H1 (cell line): Measurements from ENCODE around the gene ZNF407. TPM values are rescaled to one million over a fixed set of nuclear protein-coding genes. Genes with fewer than 3 reads are reported as not detected.

ENCODE experiments used
- CTCF ChIA-PET: fragments of 300-600 bp; sonication (Branson Sonifier 250); formaldehyde crosslinking; loops from one replicate; lab custom pipeline; 2021; ENCODE audit not compliant: partially characterized antibody; lab: Charles Lee
- POLR2A ChIA-PET: fragments of 300-600 bp; sonication (Branson Sonifier 250); formaldehyde crosslinking; loops from one replicate; lab custom pipeline; 2021; ENCODE audit warnings: inconsistent platforms; ENCODE audit not compliant: partially characterized antibody; lab: Charles Lee
- DNase-seq, 2 experiments: peaks; one replicate each; pipeline versions ENCODE4 v3.0.0 to v3.0.0-alpha.2; 2010 to 2022; ENCODE audit warnings: low spot score in 2 of 2, low read depth in 1 of 2, mixed read lengths in 1 of 2
- FAIRE-seq: peaks from 2 replicates; lab custom pipeline; 2011; peaks lifted over from hg19 to GRCh38; lab: Jason Lieb, UNC
- H2AFZ ChIP-seq: 2 replicates; pipeline ENCODE4 v1.8.1; 2012; ENCODE audit warnings: low read length, inconsistent platforms
- H2AK5ac ChIP-seq: 2 replicates; pipeline ENCODE4 v1.6.1; 2013; ENCODE audit warnings: low read depth, low read length
- H2BK120ac ChIP-seq: replicated peaks from 2 replicates; pipeline ENCODE3; 2013; ENCODE audit warnings: low read depth, low read length, inconsistent platforms
- H2BK12ac ChIP-seq: 2 replicates; pipeline ENCODE4 v1.6.1; 2013; ENCODE audit warnings: low read depth, low read length
- H2BK15ac ChIP-seq: 2 replicates; pipeline ENCODE4 v1.6.1; 2013; ENCODE audit warnings: low read length
- H2BK20ac ChIP-seq: 2 replicates; pipeline ENCODE4 v1.6.1; 2013; ENCODE audit warnings: low read length
- H2BK5ac ChIP-seq: 2 replicates; pipeline ENCODE4 v1.6.1; 2013; ENCODE audit warnings: low read depth, low read length
- H3K14ac ChIP-seq: 2 replicates; pipeline ENCODE4 v1.6.1; 2013; ENCODE audit warnings: inconsistent platforms; ENCODE audit not compliant: insufficient read length
- H3K18ac ChIP-seq: 2 replicates; pipeline ENCODE4 v1.6.1; 2013; ENCODE audit warnings: low read length; ENCODE audit errors: extremely low read depth
- H3K23ac ChIP-seq: 2 replicates; pipeline ENCODE4 v1.6.1; 2013; ENCODE audit warnings: inconsistent platforms; ENCODE audit not compliant: insufficient read length
- H3K23me2 ChIP-seq: 2 replicates; pipeline ENCODE4 v1.6.1; 2013; ENCODE audit warnings: low read depth, low read length
- H3K27ac ChIP-seq: 2 replicates; pipeline ENCODE4 v1.6.1; 2011; ENCODE audit warnings: low read depth, low read length, inconsistent platforms
- H3K27me3 ChIP-seq, 4 experiments: replicated peaks in 1 of 4; 1 replicate in 1 of 4; 2 replicates in 3 of 4; pipeline versions ENCODE4 v1.6.1 to v1.8.1; 2011 to 2013; ENCODE audit warnings: low read length in 3 of 4, mild to moderate bottlenecking in 3 of 4, inconsistent platforms in 2 of 4, mixed read lengths in 2 of 4, moderate library complexity in 1 of 4; ENCODE audit not compliant: control insufficient read depth in 3 of 4, insufficient read depth in 3 of 4; ENCODE audit errors: extremely low read depth in 1 of 4
- H3K36me3 ChIP-seq, 4 experiments: 2 replicates each; pipeline versions ENCODE4 v1.6.1 to v1.8.1; 2011 to 2013; ENCODE audit warnings: mild to moderate bottlenecking in 4 of 4, low read length in 3 of 4, moderate library complexity in 2 of 4, control low read depth in 1 of 4, inconsistent platforms in 1 of 4; ENCODE audit not compliant: insufficient read depth in 4 of 4, control insufficient read depth in 2 of 4
- H3K4ac ChIP-seq: replicated peaks from 2 replicates; pipeline ENCODE3; 2013; ENCODE audit warnings: low read length, low read depth, mixed read lengths, inconsistent platforms; ENCODE audit not compliant: insufficient read length
- H3K4me1 ChIP-seq, 4 experiments: replicated peaks in 1 of 4; 1 replicate in 1 of 4; 2 replicates in 3 of 4; pipeline versions ENCODE4 v1.6.1 to v1.8.1; 2011 to 2013; ENCODE audit warnings: low read length in 3 of 4, inconsistent platforms in 2 of 4, mixed read lengths in 1 of 4; ENCODE audit not compliant: insufficient read depth in 4 of 4, control insufficient read depth in 3 of 4
- H3K4me2 ChIP-seq, 2 experiments: 2 replicates each; pipeline versions ENCODE4 v1.6.1 to v1.8.1; 2011 to 2013; ENCODE audit warnings: low read depth in 2 of 2, low read length in 2 of 2, control low read depth in 1 of 2, inconsistent platforms in 1 of 2, mild to moderate bottlenecking in 1 of 2; ENCODE audit not compliant: insufficient read depth in 1 of 2
- H3K4me3 ChIP-seq, 4 experiments: fragments of 200-600, 300-600 bp in 1 of 4; sonication (generic), shearing (Covaris generic), sonication (Bioruptor Twin) in 1 of 4; 2 replicates each; pipeline versions ENCODE4 v1.5.1 to v1.8.1; 2011 to 2016; ENCODE audit warnings: low read length in 4 of 4, low read depth in 3 of 4, control low read depth in 2 of 4, inconsistent platforms in 2 of 4, mild to moderate bottlenecking in 2 of 4, mixed read lengths in 1 of 4, moderate library complexity in 1 of 4; ENCODE audit not compliant: insufficient read depth in 2 of 4; ENCODE audit errors: extremely low read depth in 1 of 4
- H3K56ac ChIP-seq: replicated peaks from 2 replicates; pipeline ENCODE3; 2013; ENCODE audit warnings: low read depth, mild to moderate bottlenecking, mixed read lengths, low read length, inconsistent platforms; ENCODE audit not compliant: insufficient read length
- H3K79me1 ChIP-seq: 2 replicates; pipeline ENCODE4 v1.6.1; 2013; ENCODE audit warnings: low read depth, low read length, control low read depth
- H3K79me2 ChIP-seq, 2 experiments: 2 replicates each; pipeline versions ENCODE4 v1.6.1 to v1.8.1; 2012 to 2013; ENCODE audit warnings: low read length in 2 of 2, mild to moderate bottlenecking in 2 of 2, inconsistent platforms in 1 of 2; ENCODE audit not compliant: insufficient read depth in 2 of 2, control insufficient read depth in 1 of 2
- H3K9ac ChIP-seq, 4 experiments: replicated peaks in 1 of 4; 1 replicate in 1 of 4; 2 replicates in 3 of 4; pipeline versions ENCODE4 v1.6.1 to v1.8.1; 2011 to 2013; ENCODE audit warnings: low read depth in 3 of 4, low read length in 3 of 4, control low read depth in 2 of 4, mild to moderate bottlenecking in 2 of 4, moderate library complexity in 2 of 4, inconsistent platforms in 1 of 4; ENCODE audit errors: extremely low read depth in 1 of 4
- H3K9me3 ChIP-seq, 2 experiments: 2 replicates each; pipeline versions ENCODE4 v1.6.1 to v1.8.1; 2012 to 2013; ENCODE audit warnings: mild to moderate bottlenecking in 2 of 2, moderate library complexity in 2 of 2, control low read depth in 1 of 2, inconsistent platforms in 1 of 2, low read depth in 1 of 2, low read length in 1 of 2, mixed read lengths in 1 of 2; ENCODE audit not compliant: insufficient read depth in 2 of 2
- H4K20me1 ChIP-seq, 2 experiments: replicated peaks in 1 of 2; 2 replicates each; pipeline versions ENCODE3 to v1.8.1; 2011 to 2013; ENCODE audit warnings: inconsistent platforms in 2 of 2, low read length in 2 of 2, mild to moderate bottlenecking in 1 of 2; ENCODE audit not compliant: insufficient read depth in 2 of 2, control insufficient read depth in 1 of 2
- H4K5ac ChIP-seq: 2 replicates; pipeline ENCODE4 v1.6.1; 2013; ENCODE audit warnings: low read length, low read depth, mixed read lengths, inconsistent platforms; ENCODE audit not compliant: insufficient read length
- H4K8ac ChIP-seq: 2 replicates; pipeline ENCODE4 v1.8.0; 2013; ENCODE audit warnings: mild to moderate bottlenecking, moderate library complexity, low read length, inconsistent platforms; ENCODE audit not compliant: insufficient read depth; ENCODE audit errors: extremely low read depth
- H4K91ac ChIP-seq: replicated peaks from 2 replicates; pipeline ENCODE3; 2013; ENCODE audit warnings: low read length, mixed read lengths, inconsistent platforms; ENCODE audit not compliant: insufficient read length
- FOSL1 ChIP-seq: IDR thresholded peaks from 2 replicates; pipeline ENCODE4 v1.6.1; 2011; ENCODE audit warnings: mild to moderate bottlenecking, low read depth, low read length, moderate library complexity; ENCODE audit not compliant: insufficient read depth
- TAF1 ChIP-seq: IDR thresholded peaks from 2 replicates; pipeline ENCODE4 v1.6.1; 2011; ENCODE audit warnings: mild to moderate bottlenecking, low read depth, low read length
- WGBS, 2 experiments: shearing (Covaris generic) in 1 of 2; methylation state at CpG; one replicate each; pipeline versions ENCODE4 v1.1.6 to v1.1.7; 2013 to 2015; ENCODE audit warnings: low lambda C conversion rate in 2 of 2, mixed read lengths in 2 of 2, inconsistent platforms in 1 of 2, low coverage in 1 of 2, missing lambda C conversion rate in 1 of 2; ENCODE audit not compliant: insufficient replicate concordance in 2 of 2, insufficient coverage in 1 of 2, insufficient read length in 1 of 2; ENCODE audit errors: extremely low coverage in 1 of 2, missing lambda C conversion rate in 1 of 2; 5-methylcytosine and 5-hydroxymethylcytosine counted together
- polyA plus RNA-seq, 7 experiments: library from polyadenylated mRNA; depleted of rRNA in 3 of 7; stranded (reverse) in 5 of 7; unstranded in 2 of 7; fragments of >200 nt in 5 of 7; fragments of 200-250 nt in 2 of 7; gene quantifications; 1 replicate in 5 of 7; 2 replicates in 1 of 7; 4 replicates in 1 of 7; pipeline versions ENCODE4 v1.2.1 to v1.2.3, GENCODE V29; 2011 to 2013; ENCODE audit warnings: missing spikeins in 2 of 7, mixed read lengths in 2 of 7
- total RNA-seq: library from RNA; stranded (reverse); fragmentation: NEBNext Ultra II Directional; extraction: Animal tissue kit (Norgen Biotek cat#: 25700); gene quantifications from 2 replicates; pipeline ENCODE4 v1.2.1, GENCODE V29; 2021

ZNF407 gene
- total and polyA plus RNA-seq, 2 of the 8 experiments (the other 6 are each of a cell fraction or from before 2014, with no cell fraction given) = 1.5 to 6.8 TPM

DNA sequence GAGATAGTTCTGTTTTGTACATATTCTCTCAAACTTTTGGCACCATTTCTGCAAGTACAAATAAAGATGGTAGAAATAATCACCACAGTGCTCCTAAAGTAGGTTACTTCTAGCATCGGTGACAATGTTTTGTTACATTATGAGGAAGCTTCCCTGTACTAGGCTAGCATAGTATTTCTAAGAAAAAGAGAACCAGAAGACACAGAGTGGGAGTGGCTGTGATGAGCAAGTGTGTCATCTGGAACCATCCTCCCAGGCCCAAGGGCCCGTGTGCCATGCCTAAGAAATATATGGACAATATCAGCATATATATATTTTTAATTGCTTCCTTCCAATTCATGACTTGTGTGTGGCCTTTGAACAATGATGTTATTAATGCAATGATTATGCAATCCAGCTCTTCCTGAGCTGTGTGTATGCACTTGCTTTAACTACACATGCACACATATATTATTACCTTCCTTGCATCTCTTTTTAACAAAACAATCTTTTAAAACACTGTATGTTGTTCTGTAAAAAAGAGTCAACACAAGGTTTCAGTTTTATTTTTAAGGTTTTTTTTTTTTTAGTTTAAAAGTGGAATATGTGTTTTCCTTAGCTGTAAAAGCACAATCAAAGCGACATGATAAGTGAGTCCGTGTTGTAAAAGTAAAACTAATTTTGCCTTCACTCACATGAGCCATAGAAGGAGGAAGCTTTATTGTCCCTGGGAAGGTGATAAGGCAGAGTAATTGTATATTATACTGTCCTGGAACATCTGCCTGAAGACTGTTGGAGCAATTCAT is 303.9 kb downstream of the ZNF407 start:
- WGBS, 2 experiments = 89% methylated on average over 4 of the region's 4 CpGs; no CpG with 5 or more reads in 1 of the 2 experiments
- Histone ChIP-seq H3K4me2 (no peak overlapping the region), H3K27me3 (no peaks in the 10 kb centered on the region), H3K36me3 (no peaks in the 10 kb centered on the region), H3K18ac (no peak overlapping the region), H3K23ac (no peak overlapping the region), H3K9me3 (no peaks in the 10 kb centered on the region), H2BK12ac (no peak overlapping the region), H3K4ac (no peak overlapping the region), H3K14ac (no peak overlapping the region), H2BK15ac (no peak overlapping the region), H3K4me1 (peaks cover 0 to 3% (median 0%) of the 10 kb centered on the region in 4 experiments; a peak in 1 of 7 replicates), H3K79me1 (no peaks in the 10 kb centered on the region), H3K23me2 (no peaks in the 10 kb centered on the region), H3K56ac (no peak overlapping the region), H3K79me2 (no peaks in the 10 kb centered on the region), H3K9ac (no peak overlapping the region), H3K4me3 (no peak overlapping the region), H3K27ac (no peak overlapping the region), H2BK5ac (no peak overlapping the region)
- CTCF ChIA-PET = interaction anchor here (1.9 kb wide), 1 partner anchor 12 kb away, joined by 4 read pairs; no protein-coding TSS in a partner anchor
- no peak for DNase-seq
- no peak for TF ChIP-seq TAF1
- no peak for TF ChIP-seq FOSL1
- TF ChIP-seq, all 59 proteins: peak for 0
- Histone ChIP-seq H2BK20ac (no peak overlapping the region), H2AK5ac (no peak overlapping the region), H4K8ac (no peak overlapping the region), H4K5ac (no peak overlapping the region), H2AFZ (no peak overlapping the region), H4K91ac (no peak overlapping the region), H2BK120ac (no peak overlapping the region), H4K20me1 (no peaks in the 10 kb centered on the region)
- POLR2A ChIA-PET = no interaction called here
- FAIRE-seq = no peak
